IMR-90 (cell line): Measurements from ENCODE around the gene AUTS2. TPM values are rescaled to one million over a fixed set of nuclear protein-coding genes. Genes with fewer than 3 reads are reported as not detected.

Experiments
- ATAC-seq: fragments of 200-7000 bp; cut with Tn5 transposase; 2 replicates; pipeline ENCODE4 v1.9.1; 2020; ENCODE audit warnings: low read depth, mild to moderate bottlenecking, moderate library complexity
- BruUV-seq: library from RNA; stranded (reverse); fragments of 400-500 nt; replicated peaks from 2 replicates; lab custom pipeline; 2021; lab: Mats Ljungman, UMichigan
- CTCF ChIA-PET: fragments of 300-600 bp; formaldehyde crosslinking; extraction: SDS; loops from one replicate; lab custom pipeline; 2021; ENCODE audit warnings: antibody characterized with exemption; lab: Yijun Ruan, JAX
- POLR2A ChIA-PET: fragments of 300-600 bp; sonication (Branson Sonifier 250); formaldehyde crosslinking; loops from one replicate; lab custom pipeline; 2022; ENCODE audit warnings: antibody characterized with exemption; ENCODE audit not compliant: unreplicated experiment; lab: Charles Lee
- DNase-seq: peaks from one replicate; pipeline ENCODE4 v3.0.0; 2013
- H2AFZ ChIP-seq: replicated peaks from 2 replicates; pipeline ENCODE3; 2013; ENCODE audit warnings: low read length, mild to moderate bottlenecking; ENCODE audit not compliant: poor library complexity
- H2AK5ac ChIP-seq: 2 replicates; pipeline ENCODE4 v1.6.1; 2013; ENCODE audit warnings: low read depth, low read length, inconsistent platforms
- H2AK9ac ChIP-seq: replicated peaks from 2 replicates; pipeline ENCODE3; 2013; ENCODE audit warnings: mild to moderate bottlenecking, low read depth, low read length, moderate library complexity; ENCODE audit not compliant: poor library complexity
- H2BK120ac ChIP-seq: 2 replicates; pipeline ENCODE4 v1.6.1; 2013; ENCODE audit warnings: low read depth, low read length, inconsistent platforms
- H2BK15ac ChIP-seq: 3 replicates; pipeline ENCODE4 v1.6.1; 2013; ENCODE audit warnings: low read depth, low read length, inconsistent platforms
- H2BK20ac ChIP-seq: 2 replicates; pipeline ENCODE4 v1.6.1; 2013; ENCODE audit warnings: low read depth, mild to moderate bottlenecking, inconsistent platforms, low read length, moderate library complexity
- H2BK5ac ChIP-seq: 2 replicates; pipeline ENCODE4 v1.6.1; 2013; ENCODE audit warnings: mild to moderate bottlenecking, low read depth, low read length, inconsistent platforms; ENCODE audit not compliant: poor library complexity, severe bottlenecking
- H3K14ac ChIP-seq: replicated peaks from 2 replicates; pipeline ENCODE4 v1.6.1; 2013; ENCODE audit warnings: low read depth, low read length, inconsistent platforms
- H3K18ac ChIP-seq: 2 replicates; pipeline ENCODE4 v1.6.1; 2013; ENCODE audit warnings: low read depth, low read length, control low read depth
- H3K23ac ChIP-seq: 2 replicates; pipeline ENCODE4 v1.6.1; 2013; ENCODE audit warnings: low read depth, low read length, inconsistent platforms
- H3K27ac ChIP-seq: 2 replicates; pipeline ENCODE4 v1.5.1; 2013; ENCODE audit warnings: mild to moderate bottlenecking, control low read depth, low read length; ENCODE audit not compliant: insufficient read depth
- H3K27me3 ChIP-seq: 2 replicates; pipeline ENCODE4 v1.6.1; 2013; ENCODE audit warnings: low read length; ENCODE audit not compliant: control insufficient read depth, insufficient read depth
- H3K36me3 ChIP-seq: 2 replicates; pipeline ENCODE4 v1.6.1; 2013; ENCODE audit warnings: low read length, mixed read lengths; ENCODE audit not compliant: control insufficient read depth, insufficient read depth
- H3K4ac ChIP-seq: 2 replicates; pipeline ENCODE4 v1.6.1; 2013; ENCODE audit warnings: low read depth, low read length, inconsistent platforms
- H3K4me1 ChIP-seq: 2 replicates; pipeline ENCODE4 v1.6.1; 2013; ENCODE audit warnings: low read length, mixed read lengths; ENCODE audit not compliant: control insufficient read depth, insufficient read depth
- H3K4me2 ChIP-seq: 2 replicates; pipeline ENCODE4 v1.6.1; 2013; ENCODE audit warnings: low read depth, mild to moderate bottlenecking, control low read depth, low read length, moderate library complexity
- H3K4me3 ChIP-seq: 2 replicates; pipeline ENCODE4 v1.5.1; 2013; ENCODE audit warnings: low read depth, mild to moderate bottlenecking, control low read depth, low read length, moderate library complexity; ENCODE audit not compliant: insufficient read depth
- H3K56ac ChIP-seq: 2 replicates; pipeline ENCODE4 v1.6.1; 2013; ENCODE audit warnings: low read length, inconsistent platforms; ENCODE audit not compliant: insufficient read depth; ENCODE audit errors: extremely low read depth
- H3K79me1 ChIP-seq, 2 experiments: 2 replicates each; pipeline ENCODE4 v1.6.1; 2013; ENCODE audit warnings: low read length in 2 of 2, inconsistent platforms in 1 of 2, low read depth in 1 of 2
- H3K9ac ChIP-seq: 2 replicates; pipeline ENCODE4 v1.6.1; 2013; ENCODE audit warnings: low read depth, low read length, control low read depth
- H3K9me1 ChIP-seq: 2 replicates; pipeline ENCODE4 v1.6.1; 2013; ENCODE audit warnings: low read length, inconsistent platforms; ENCODE audit not compliant: insufficient read depth
- H3K9me3 ChIP-seq: 2 replicates; pipeline ENCODE4 v1.6.1; 2013; ENCODE audit warnings: low read length; ENCODE audit not compliant: control insufficient read depth, insufficient read depth
- H4K20me1 ChIP-seq: 2 replicates; pipeline ENCODE4 v1.6.1; 2013; ENCODE audit warnings: low read length, inconsistent platforms; ENCODE audit not compliant: insufficient read depth
- H4K5ac ChIP-seq: 2 replicates; pipeline ENCODE4 v1.6.1; 2013; ENCODE audit warnings: mild to moderate bottlenecking, low read depth, low read length, control low read depth
- H4K8ac ChIP-seq, 2 experiments: 2 replicates each; pipeline ENCODE4 v1.6.1; 2013; ENCODE audit warnings: low read depth in 2 of 2, low read length in 2 of 2, control low read depth in 1 of 2, inconsistent platforms in 1 of 2
- H4K91ac ChIP-seq: 2 replicates; pipeline ENCODE4 v1.6.1; 2013; ENCODE audit warnings: low read depth, low read length, inconsistent platforms; ENCODE audit not compliant: insufficient read depth
- BHLHE40 ChIP-seq: fragments of 150-350 bp; IDR thresholded peaks from 2 replicates; pipeline ENCODE4 v1.6.1; 2016; ENCODE audit warnings: mild to moderate bottlenecking, low read depth, low read length
- CEBPB ChIP-seq: IDR thresholded peaks from 2 replicates; pipeline ENCODE4 v1.6.1; 2012; ENCODE audit warnings: low read depth, low read length, improper control_type of control experiment
- MAFK ChIP-seq: IDR thresholded peaks from 2 replicates; pipeline ENCODE4 v1.6.1; 2012; ENCODE audit warnings: low read depth, low read length, improper control_type of control experiment
- MAZ ChIP-seq: IDR thresholded peaks from 2 replicates; pipeline ENCODE4 v1.6.1; 2012; ENCODE audit warnings: low read depth, mild to moderate bottlenecking, low read length, improper control_type of control experiment, moderate library complexity, borderline replicate concordance
- MXI1 ChIP-seq: IDR thresholded peaks from 2 replicates; pipeline ENCODE4 v1.6.1; 2012; ENCODE audit warnings: low read depth, mild to moderate bottlenecking, low read length, moderate library complexity, borderline replicate concordance
- RAD21 ChIP-seq: IDR thresholded peaks from 2 replicates; pipeline ENCODE4 v1.6.1; 2012; ENCODE audit warnings: low read length, improper control_type of control experiment
- SMC3 ChIP-seq: fragments of 150-350 bp; IDR thresholded peaks from 2 replicates; pipeline ENCODE4 v1.6.1; 2016; ENCODE audit warnings: low read depth, mild to moderate bottlenecking, antibody characterized with exemption, low read length, moderate library complexity
- WGBS, 2 experiments: methylation state at CpG; one replicate each; pipeline versions ENCODE4 v1.1.5 to v1.1.7; 2013; ENCODE audit warnings: missing lambda C conversion rate in 2 of 2; ENCODE audit not compliant: insufficient read length in 1 of 2; ENCODE audit errors: extremely low coverage in 2 of 2; 5-methylcytosine and 5-hydroxymethylcytosine counted together
- dilution Hi-C: fragments of 300-500 bp; cut with HindIII; formaldehyde crosslinking; loops from one replicate; pipeline ENCODE4 v1.14.3; 2018; ENCODE audit warnings: low sequenced_read_pairs; ENCODE audit not compliant: unreplicated experiment
- in situ Hi-C: fragments of 300-500 bp; cut with MboI; formaldehyde crosslinking; loops from 3 replicates; pipeline ENCODE4 v1.14.3; 2019; ENCODE audit warnings: low sequenced_read_pairs, inconsistent platforms, mixed read lengths
- intact Hi-C: fragments of 100-400 bp; cut with micrococcal nuclease; formaldehyde crosslinking; loops from 2 replicates; pipeline ENCODE4 v1.10.0; 2022
- polyA plus RNA-seq, 3 experiments: library from polyadenylated mRNA; depleted of rRNA; stranded (reverse); fragments of >200 nt; gene quantifications; 2 replicates each; pipeline ENCODE4 v1.2.3, GENCODE V29; 2012; ENCODE audit warnings: low replicate concordance in 1 of 3
- total RNA-seq: library from RNA; depleted of rRNA; stranded (reverse); fragments of >200 nt; gene quantifications from 2 replicates; pipeline ENCODE4 v1.2.3, GENCODE V29; 2012

AUTS2 gene
- total and polyA plus RNA-seq, 2 of the 4 experiments (the other 2 are of a cell fraction) = 0.90 to 3.0 TPM

- Histone ChIP-seq H3K27me3 (no peaks in the 10 kb centered on the region), H3K9ac (no peak overlapping the region), H4K91ac (no peak overlapping the region), H3K18ac (no peak overlapping the region), H3K79me1 (no peaks in the 10 kb centered on the region), H3K23ac (no peak overlapping the region), H3K4ac (no peak overlapping the region), H4K8ac (no peak overlapping the region), H2AK5ac (no peak overlapping the region), H2BK120ac (no peak overlapping the region), H3K27ac (no peak overlapping the region), H2AK9ac (no peak overlapping the region), H3K4me3 (no peak overlapping the region), H3K14ac (no peak overlapping the region), H3K36me3 (no peaks in the 10 kb centered on the region), H3K9me1 (no peaks in the 10 kb centered on the region), H4K5ac (no peak overlapping the region), H2BK20ac (no peak overlapping the region), H3K4me1 (no peaks in the 10 kb centered on the region), H3K4me2 (no peak overlapping the region), H4K20me1 (no peaks in the 10 kb centered on the region), H2BK5ac (no peak overlapping the region), H2BK15ac (no peak overlapping the region), H3K9me3 (no peaks in the 10 kb centered on the region), H2AFZ (no peak overlapping the region), H3K56ac (no peak overlapping the region)
- BruUV-seq = no TSS peak
- ATAC-seq (no peak), DNase-seq (no peak)
- POLR2A ChIA-PET = no interaction called here
- intact Hi-C loops (no loop called here), in situ Hi-C loops (no loop called here), dilution Hi-C loops (no loop called here)
- TF ChIP-seq RAD21 (no peak), MAZ (no peak), SMC3 (no peak), MXI1 (no peak), BHLHE40 (no peak), MAFK (no peak), CEBPB (no peak)
- CTCF ChIA-PET = no interaction called here
- 43% methylated on average over 1 of the region's 3 CpGs; no CpG with 5 or more reads in 1 of the 2 experiments for WGBS, 2 experiments
Observed at GRCh38 chr7:69951458-69951857, 353.2 kb downstream of the AUTS2 start.
